K562 (cell line): ENCODE data around the gene WDR31. TPM values are rescaled to one million over a fixed set of nuclear protein-coding genes. Genes with fewer than 3 reads are reported as not detected.

Experiments used
- CHD4 ChIP-seq: fragments of 200-600 bp; sonication (generic); IDR thresholded peaks from 3 replicates; pipeline ENCODE4 v1.6.1; 2012; ENCODE audit warnings: low read depth, mild to moderate bottlenecking, mixed read lengths, low read length, inconsistent platforms; ENCODE audit not compliant: insufficient read depth, insufficient replicate concordance, poor library complexity, severe bottlenecking
- ESRRB ChIP-seq: fragments of 250-450 bp; sonication (Bioruptor Pico); IDR thresholded peaks from 2 replicates; pipeline ENCODE4 v1.5.0; 2020; ENCODE audit warnings: mild to moderate bottlenecking, moderate library complexity, borderline replicate concordance
- NFIX ChIP-seq: fragments of 250-450 bp; sonication (Bioruptor Pico); IDR thresholded peaks from 2 replicates; pipeline ENCODE4 v1.4.0; 2020; ENCODE audit warnings: low read depth, mild to moderate bottlenecking, moderate library complexity
- NR2C1 ChIP-seq, 2 experiments: fragments of 450-650 bp; IDR thresholded peaks; 2 replicates each; pipeline ENCODE4 v1.6.1; 2017; ENCODE audit warnings: mild to moderate bottlenecking in 2 of 2, antibody characterized with exemption in 1 of 2, inconsistent platforms in 1 of 2, missing compliant biosample characterization in 1 of 2, missing genetic modification characterization in 1 of 2
- SMARCC2 ChIP-seq: fragments of 450-650 bp; IDR thresholded peaks from 2 replicates; pipeline ENCODE4 v1.6.1; 2017; ENCODE audit warnings: antibody characterized with exemption, moderate library complexity, mild to moderate bottlenecking, low read depth
- ZNF780A ChIP-seq: fragments of 250-450 bp; sonication (Bioruptor Pico); IDR thresholded peaks from 2 replicates; pipeline ENCODE4 v1.5.0; 2021; ENCODE audit warnings: mild to moderate bottlenecking
- ZSCAN32 ChIP-seq: fragments of 450-650 bp; formaldehyde crosslinking; IDR thresholded peaks from 2 replicates; pipeline ENCODE4 v1.4.0; 2020; ENCODE audit warnings: mild to moderate bottlenecking, moderate library complexity
- polyA plus RNA-seq, 8 experiments: library from polyadenylated mRNA; depleted of rRNA in 4 of 8; stranded (reverse) in 5 of 8; unstranded in 3 of 8; fragments of >200 nt; fragmentation: Nextera tagmentation in 2 of 8; fragmentation: Illumina TruSeq in 1 of 8; extraction: Ambion mirVana in 2 of 8; extraction: Trizol in 1 of 8; gene quantifications; 2 replicates each; pipeline versions ENCODE4 v1.2.1 to v1.2.3, GENCODE V29; 2011 to 2014; ENCODE audit warnings: inconsistent platforms in 1 of 8, missing spikeins in 1 of 8
- total RNA-seq, 7 experiments: library from RNA; depleted of rRNA in 6 of 7; stranded (reverse); fragments of >200 nt in 6 of 7; fragmentation: Illumina TruSeq in 2 of 7; extraction: Trizol in 2 of 7; gene quantifications; 2 replicates each; pipeline versions ENCODE4 v1.2.1 to v1.2.3, GENCODE V29; 2011 to 2021; ENCODE audit warnings: low replicate concordance in 1 of 7
- TF ChIP-seq, protein P1 (sequence below), 2 experiments: fragments of 450-650 bp; IDR thresholded peaks; 2 replicates each; pipeline ENCODE4 v1.6.1; 2016; ENCODE audit warnings: mild to moderate bottlenecking in 2 of 2, borderline replicate concordance in 1 of 2, low read depth in 1 of 2, moderate library complexity in 1 of 2
- TF ChIP-seq, protein P2 (sequence below): IDR thresholded peaks from 3 replicates; pipeline ENCODE4 v1.6.1; 2011; ENCODE audit warnings: borderline replicate concordance, mild to moderate bottlenecking, moderate library complexity; ENCODE audit not compliant: insufficient read length; ENCODE audit errors: extremely low read depth
- TF ChIP-seq, protein P3 (sequence below): fragments of 450-650 bp; IDR thresholded peaks from 2 replicates; pipeline ENCODE4 v1.6.1; 2017; ENCODE audit warnings: mild to moderate bottlenecking, moderate library complexity

Gene WDR31
- total and polyA plus RNA-seq, 9 of the 15 experiments (the other 6 are each of a cell fraction or from before 2014, with no cell fraction given), result 0.35 to 1.8 (median 0.95) TPM

DNA sequence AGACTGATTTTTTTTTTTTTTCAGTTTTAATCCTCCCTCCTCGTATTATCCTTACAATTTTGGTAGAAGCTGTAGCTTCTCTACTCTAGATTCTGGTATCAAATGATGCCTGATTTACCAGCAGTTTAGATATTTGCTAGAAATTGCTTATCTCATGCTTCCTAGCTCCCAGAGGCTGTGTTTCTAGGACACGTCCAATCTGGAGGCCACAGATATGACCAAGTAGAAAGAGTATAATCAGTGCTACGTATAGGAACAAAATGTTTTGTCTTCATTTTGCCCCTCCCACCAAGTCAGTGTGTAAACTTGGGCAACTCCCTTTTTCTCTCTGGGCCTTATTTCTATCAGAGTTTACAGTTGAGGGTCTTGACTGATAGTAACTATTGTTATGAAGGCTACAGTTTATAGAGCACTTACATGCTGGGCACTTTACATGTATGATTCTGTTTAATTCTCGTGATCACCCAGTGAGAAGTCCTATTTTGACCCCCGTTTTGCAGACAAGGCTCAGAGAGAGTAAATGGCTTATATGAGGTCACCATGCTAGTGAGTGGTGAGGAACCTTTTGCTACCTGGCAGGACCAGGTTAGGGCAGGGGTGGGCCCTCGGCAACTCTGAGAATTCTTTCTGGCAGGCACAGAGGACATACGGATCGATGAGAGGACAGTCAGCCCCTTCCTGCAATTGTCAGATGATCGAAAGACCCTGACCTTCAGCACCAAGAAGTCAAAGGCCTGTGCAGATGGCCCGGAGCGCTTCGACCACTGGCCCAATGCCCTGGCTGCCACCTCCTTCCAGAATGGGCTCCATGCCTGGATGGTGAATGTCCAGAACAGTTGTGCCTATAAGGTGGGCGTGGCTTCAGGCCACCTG, 29.1 kb upstream of the WDR31 start (continued):
- TF ChIP-seq, protein P1, sequence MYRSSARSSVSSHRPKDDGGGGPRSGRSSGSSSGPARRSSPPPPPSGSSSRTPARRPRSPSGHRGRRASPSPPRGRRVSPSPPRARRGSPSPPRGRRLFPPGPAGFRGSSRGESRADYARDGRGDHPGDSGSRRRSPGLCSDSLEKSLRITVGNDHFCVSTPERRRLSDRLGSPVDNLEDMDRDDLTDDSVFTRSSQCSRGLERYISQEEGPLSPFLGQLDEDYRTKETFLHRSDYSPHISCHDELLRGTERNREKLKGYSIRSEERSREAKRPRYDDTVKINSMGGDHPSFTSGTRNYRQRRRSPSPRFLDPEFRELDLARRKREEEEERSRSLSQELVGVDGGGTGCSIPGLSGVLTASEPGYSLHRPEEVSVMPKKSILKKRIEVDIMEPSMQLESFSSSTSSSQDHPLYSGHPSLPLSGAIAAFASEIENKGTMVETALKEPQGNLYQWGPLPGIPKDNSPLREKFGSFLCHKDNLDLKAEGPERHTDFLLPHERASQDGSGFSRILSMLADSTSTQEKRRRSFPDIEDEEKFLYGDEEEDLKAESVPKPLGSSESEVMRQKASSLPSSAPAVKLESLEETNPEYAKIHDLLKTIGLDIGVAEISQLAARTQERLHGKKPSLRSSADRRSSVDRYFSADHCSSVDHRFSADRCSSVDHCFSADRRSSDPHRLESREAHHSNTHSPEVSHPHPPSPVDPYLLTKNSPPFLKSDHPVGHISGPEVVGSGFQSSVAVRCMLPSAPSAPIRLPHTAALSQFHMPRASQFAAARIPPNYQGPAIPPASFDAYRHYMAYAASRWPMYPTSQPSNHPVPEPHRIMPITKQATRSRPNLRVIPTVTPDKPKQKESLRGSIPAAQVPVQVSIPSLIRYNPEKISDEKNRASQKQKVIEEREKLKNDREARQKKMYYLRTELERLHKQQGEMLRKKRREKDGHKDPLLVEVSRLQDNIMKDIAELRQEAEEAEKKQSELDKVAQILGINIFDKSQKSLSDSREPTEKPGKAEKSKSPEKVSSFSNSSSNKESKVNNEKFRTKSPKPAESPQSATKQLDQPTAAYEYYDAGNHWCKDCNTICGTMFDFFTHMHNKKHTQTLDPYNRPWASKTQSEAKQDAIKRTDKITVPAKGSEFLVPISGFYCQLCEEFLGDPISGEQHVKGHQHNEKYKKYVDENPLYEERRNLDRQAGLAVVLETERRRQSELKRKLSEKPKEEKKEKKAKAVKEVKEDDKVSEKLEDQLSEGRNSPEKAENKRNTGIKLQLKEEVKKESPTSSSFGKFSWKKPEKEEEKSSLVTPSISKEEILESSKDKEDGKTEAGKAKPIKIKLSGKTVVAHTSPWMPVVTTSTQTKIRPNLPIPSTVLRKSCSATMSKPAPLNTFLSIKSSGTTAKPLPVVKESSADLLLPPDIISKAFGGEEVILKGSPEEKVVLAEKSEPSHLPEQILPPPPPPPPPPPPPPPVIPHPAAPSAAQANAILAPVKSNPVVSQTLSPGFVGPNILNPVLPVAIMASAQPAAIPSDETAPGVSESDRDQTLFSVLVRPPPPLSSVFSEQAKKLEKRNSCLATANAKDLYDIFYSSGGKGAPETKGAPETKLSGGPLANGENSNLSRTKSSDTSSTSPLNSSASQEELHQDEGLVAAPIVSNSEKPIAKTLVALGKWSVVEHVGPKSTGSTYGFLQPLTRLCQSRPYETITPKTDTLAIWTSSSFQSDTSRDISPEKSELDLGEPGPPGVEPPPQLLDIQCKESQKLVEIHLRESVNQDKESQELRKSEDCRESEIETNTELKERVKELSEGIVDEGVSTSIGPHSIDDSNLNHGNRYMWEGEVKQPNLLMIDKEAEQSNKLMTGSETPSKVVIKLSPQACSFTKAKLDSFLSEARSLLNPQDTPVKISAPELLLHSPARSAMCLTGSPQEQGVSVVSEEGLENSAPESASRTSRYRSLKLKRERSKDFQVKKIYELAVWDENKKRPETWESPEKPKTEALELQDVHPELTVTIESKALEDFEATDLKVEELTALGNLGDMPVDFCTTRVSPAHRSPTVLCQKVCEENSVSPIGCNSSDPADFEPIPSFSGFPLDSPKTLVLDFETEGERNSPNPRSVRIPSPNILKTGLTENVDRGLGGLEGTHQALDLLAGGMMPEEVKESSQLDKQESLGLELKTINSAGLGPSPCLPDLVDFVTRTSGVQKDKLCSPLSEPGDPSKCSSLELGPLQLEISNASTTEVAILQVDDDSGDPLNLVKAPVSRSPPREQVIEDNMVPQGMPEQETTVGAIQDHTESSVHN (IDR thresholded peaks at IDR 0.05; ENCODE audit: borderline replicate concordance in 1 of 2, low read depth in 1 of 2), result no peak
- TF ChIP-seq NFIX (CRISPR knock-in tag) (no peak), ZSCAN32 (CRISPR knock-in tag) (no peak), CHD4 (no peak), ESRRB (no peak), NR2C1 (IDR thresholded peaks at IDR 0.05) (no peak), NR2C1 (tag; IDR thresholded peaks at IDR 0.05) (no peak), SMARCC2 (peak; percentile 79), ZNF780A (no peak)
- TF ChIP-seq, protein P2, sequence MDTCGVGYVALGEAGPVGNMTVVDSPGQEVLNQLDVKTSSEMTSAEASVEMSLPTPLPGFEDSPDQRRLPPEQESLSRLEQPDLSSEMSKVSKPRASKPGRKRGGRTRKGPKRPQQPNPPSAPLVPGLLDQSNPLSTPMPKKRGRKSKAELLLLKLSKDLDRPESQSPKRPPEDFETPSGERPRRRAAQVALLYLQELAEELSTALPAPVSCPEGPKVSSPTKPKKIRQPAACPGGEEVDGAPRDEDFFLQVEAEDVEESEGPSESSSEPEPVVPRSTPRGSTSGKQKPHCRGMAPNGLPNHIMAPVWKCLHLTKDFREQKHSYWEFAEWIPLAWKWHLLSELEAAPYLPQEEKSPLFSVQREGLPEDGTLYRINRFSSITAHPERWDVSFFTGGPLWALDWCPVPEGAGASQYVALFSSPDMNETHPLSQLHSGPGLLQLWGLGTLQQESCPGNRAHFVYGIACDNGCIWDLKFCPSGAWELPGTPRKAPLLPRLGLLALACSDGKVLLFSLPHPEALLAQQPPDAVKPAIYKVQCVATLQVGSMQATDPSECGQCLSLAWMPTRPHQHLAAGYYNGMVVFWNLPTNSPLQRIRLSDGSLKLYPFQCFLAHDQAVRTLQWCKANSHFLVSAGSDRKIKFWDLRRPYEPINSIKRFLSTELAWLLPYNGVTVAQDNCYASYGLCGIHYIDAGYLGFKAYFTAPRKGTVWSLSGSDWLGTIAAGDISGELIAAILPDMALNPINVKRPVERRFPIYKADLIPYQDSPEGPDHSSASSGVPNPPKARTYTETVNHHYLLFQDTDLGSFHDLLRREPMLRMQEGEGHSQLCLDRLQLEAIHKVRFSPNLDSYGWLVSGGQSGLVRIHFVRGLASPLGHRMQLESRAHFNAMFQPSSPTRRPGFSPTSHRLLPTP, result no peak
- TF ChIP-seq, protein P3, sequence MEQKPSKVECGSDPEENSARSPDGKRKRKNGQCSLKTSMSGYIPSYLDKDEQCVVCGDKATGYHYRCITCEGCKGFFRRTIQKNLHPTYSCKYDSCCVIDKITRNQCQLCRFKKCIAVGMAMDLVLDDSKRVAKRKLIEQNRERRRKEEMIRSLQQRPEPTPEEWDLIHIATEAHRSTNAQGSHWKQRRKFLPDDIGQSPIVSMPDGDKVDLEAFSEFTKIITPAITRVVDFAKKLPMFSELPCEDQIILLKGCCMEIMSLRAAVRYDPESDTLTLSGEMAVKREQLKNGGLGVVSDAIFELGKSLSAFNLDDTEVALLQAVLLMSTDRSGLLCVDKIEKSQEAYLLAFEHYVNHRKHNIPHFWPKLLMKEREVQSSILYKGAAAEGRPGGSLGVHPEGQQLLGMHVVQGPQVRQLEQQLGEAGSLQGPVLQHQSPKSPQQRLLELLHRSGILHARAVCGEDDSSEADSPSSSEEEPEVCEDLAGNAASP, result no peak
